Lower leg skin (tissue), 3 donors: Measurements from ENCODE around the gene AP1AR.

Experiments
- CTCF ChIP-seq, 3 donors: fragments of 450-650 bp; IDR thresholded peaks; one replicate each; pipeline ENCODE4 v1.5.1; 2016; ENCODE audit warnings: antibody characterized with exemption in 3 of 3, mild to moderate bottlenecking in 3 of 3, moderate library complexity in 2 of 3
- POLR2A ChIP-seq, 2 donors: fragments of 450-650 bp; IDR thresholded peaks; one replicate each; pipeline ENCODE4 v1.6.1; 2016 to 2017; ENCODE audit warnings: antibody characterized with exemption in 2 of 2, mild to moderate bottlenecking in 1 of 2, moderate library complexity in 1 of 2

- TF ChIP-seq CTCF (IDR thresholded peaks at IDR 0.05) = no peak
- TF ChIP-seq POLR2A (IDR thresholded peaks at IDR 0.05) = no peak
These were observed 46.3 kb upstream of the AP1AR start for GRCh38 chr4:112185334-112185733.
